Liver (tissue), 9 donors: Measurements from ENCODE around the gene TBX5. TPM values are rescaled to one million over a fixed set of nuclear protein-coding genes. Genes with fewer than 3 reads are reported as not detected.

Experiments
- DNase-seq: peaks from one replicate; pipeline ENCODE4 v3.0.0-alpha.2; 2017; ENCODE audit warnings: low spot score
- H3K27ac ChIP-seq, 2 donors: one replicate each; pipeline ENCODE4 v1.7.0; 2013; ENCODE audit warnings: inconsistent platforms in 2 of 2, low read length in 2 of 2, control low read depth in 1 of 2, low read depth in 1 of 2, mild to moderate bottlenecking in 1 of 2
- H3K27me3 ChIP-seq, 4 donors: one replicate each; pipeline versions ENCODE4 v1.6.1 to v1.7.0; 2013; ENCODE audit warnings: low read length in 3 of 4, inconsistent platforms in 1 of 4, mild to moderate bottlenecking in 1 of 4, moderate library complexity in 1 of 4; ENCODE audit not compliant: control insufficient read depth in 4 of 4, insufficient read depth in 4 of 4
- H3K36me3 ChIP-seq, 4 donors: one replicate each; pipeline versions ENCODE4 v1.6.1 to v1.7.0; 2013; ENCODE audit warnings: low read length in 3 of 4, mild to moderate bottlenecking in 3 of 4, low read depth in 1 of 4, moderate library complexity in 1 of 4; ENCODE audit not compliant: control insufficient read depth in 4 of 4, insufficient read depth in 3 of 4
- H3K4me1 ChIP-seq, 4 donors: one replicate each; pipeline versions ENCODE4 v1.6.1 to v1.7.0; 2013; ENCODE audit warnings: low read length in 3 of 4, mild to moderate bottlenecking in 3 of 4, moderate library complexity in 1 of 4; ENCODE audit not compliant: control insufficient read depth in 4 of 4, insufficient read depth in 4 of 4
- H3K4me3 ChIP-seq, 3 donors: one replicate each; pipeline versions ENCODE4 v1.6.1 to v1.7.0; 2013; ENCODE audit warnings: low read length in 3 of 3, control low read depth in 1 of 3, low read depth in 1 of 3, mild to moderate bottlenecking in 1 of 3
- H3K9ac ChIP-seq, 2 donors: one replicate each; pipeline ENCODE4 v1.7.0; 2013; ENCODE audit warnings: low read length in 2 of 2, mild to moderate bottlenecking in 2 of 2, moderate library complexity in 2 of 2, control low read depth in 1 of 2, low read depth in 1 of 2
- H3K9me3 ChIP-seq, 4 donors: one replicate each; pipeline versions ENCODE4 v1.6.1 to v1.7.0; 2013; ENCODE audit warnings: low read length in 3 of 4; ENCODE audit not compliant: control insufficient read depth in 4 of 4
- EGR1 ChIP-seq, 2 donors: IDR thresholded peaks; 2 replicates each; pipeline ENCODE4 v1.6.1; 2016 to 2018; ENCODE audit warnings: antibody characterized with exemption in 2 of 2, low read depth in 2 of 2
- FOXA1 ChIP-seq: IDR thresholded peaks from 2 replicates; pipeline ENCODE4 v1.6.1; 2016; ENCODE audit warnings: antibody characterized with exemption
- FOXA2 ChIP-seq: IDR thresholded peaks from 2 replicates; pipeline ENCODE4 v1.6.1; 2016; ENCODE audit warnings: antibody characterized with exemption
- GABPA ChIP-seq, 2 donors: IDR thresholded peaks in 1 of 2; conservative IDR thresholded peaks in 1 of 2; 2 replicates each; pipeline ENCODE4 v1.6.1; 2016; ENCODE audit warnings: antibody characterized with exemption in 2 of 2, mild to moderate bottlenecking in 1 of 2, moderate library complexity in 1 of 2
- HNF4A ChIP-seq, 2 donors: conservative IDR thresholded peaks; 2 replicates each; pipeline ENCODE4 v1.6.1; 2016; ENCODE audit warnings: antibody characterized with exemption in 2 of 2, mild to moderate bottlenecking in 2 of 2
- HNF4G ChIP-seq: IDR thresholded peaks from 2 replicates; pipeline ENCODE4 v1.6.1; 2016; ENCODE audit warnings: antibody characterized with exemption
- JUND ChIP-seq, 2 donors: IDR thresholded peaks; 2 replicates each; pipeline ENCODE4 v1.6.1; 2016; ENCODE audit warnings: antibody characterized with exemption in 2 of 2
- NR2F2 ChIP-seq: IDR thresholded peaks from 2 replicates; pipeline ENCODE4 v1.6.1; 2016; ENCODE audit warnings: antibody characterized with exemption
- RAD21 ChIP-seq, 2 donors: IDR thresholded peaks; 2 replicates each; pipeline ENCODE4 v1.6.1; 2016; ENCODE audit warnings: antibody characterized with exemption in 2 of 2, mild to moderate bottlenecking in 2 of 2
- RXRA ChIP-seq, 2 donors: IDR thresholded peaks; 2 replicates each; pipeline ENCODE4 v1.6.1; 2017 to 2018; ENCODE audit warnings: antibody characterized with exemption in 2 of 2, mild to moderate bottlenecking in 1 of 2
- SP1 ChIP-seq: IDR thresholded peaks from 2 replicates; pipeline ENCODE4 v1.6.1; 2018; ENCODE audit warnings: antibody characterized with exemption, mild to moderate bottlenecking
- TAF1 ChIP-seq: conservative IDR thresholded peaks from 2 replicates; pipeline ENCODE4 v1.6.1; 2016; ENCODE audit warnings: antibody characterized with exemption, mild to moderate bottlenecking
- YY1 ChIP-seq: IDR thresholded peaks from 2 replicates; pipeline ENCODE4 v1.6.1; 2016; ENCODE audit warnings: antibody characterized with exemption, mild to moderate bottlenecking
- WGBS: extraction: QIAGEN DNeasy Blood & Tissue Kit; methylation state at CpG from one replicate; pipeline ENCODE4 v1.1.7; 2013; 5-methylcytosine and 5-hydroxymethylcytosine counted together
- polyA plus RNA-seq, 2 donors: library from polyadenylated mRNA; stranded (reverse) in 1 of 2; unstranded in 1 of 2; fragments of 200-250 nt in 1 of 2; fragments of >200 nt in 1 of 2; fragmentation: Nextera tagmentation in 1 of 2; extraction: Ambion mirVana in 1 of 2; gene quantifications; one replicate each; pipeline versions ENCODE4 v1.2.1 to v1.2.3, GENCODE V29; 2013 to 2015
- total RNA-seq, 2 donors: library from RNA; depleted of rRNA; stranded (reverse); fragments of >200 nt; gene quantifications; one replicate each; pipeline ENCODE4 v1.2.3, GENCODE V29; 2014
- TF ChIP-seq, protein P1 (sequence below): IDR thresholded peaks from 2 replicates; pipeline ENCODE4 v1.6.1; 2016; ENCODE audit warnings: antibody characterized with exemption, mild to moderate bottlenecking
- TF ChIP-seq, protein P2 (sequence below): IDR thresholded peaks from 2 replicates; pipeline ENCODE4 v1.6.1; 2016; ENCODE audit warnings: antibody characterized with exemption
- TF ChIP-seq, protein P3 (sequence below): IDR thresholded peaks from 2 replicates; pipeline ENCODE4 v1.6.1; 2016; ENCODE audit warnings: antibody characterized with exemption
- TF ChIP-seq, protein P4 (sequence below): IDR thresholded peaks from 2 replicates; pipeline ENCODE4 v1.6.1; 2016; ENCODE audit warnings: antibody characterized with exemption
- TF ChIP-seq, protein P5 (sequence below): fragments of 150-350 bp; IDR thresholded peaks from 2 replicates; pipeline ENCODE4 v1.5.1; 2017; ENCODE audit warnings: improper control_type of control experiment, low read depth, low read length; ENCODE audit not compliant: missing input control
- donor health status: healthy.
- donor health status: healthy.
- donor health status: healthy.
- donor health status: healthy.
- donor health status: healthy.

The TBX5 gene
- not detected for total RNA-seq
- polyA plus RNA-seq = under 1 TPM in 1 of 2 donors, not detected in 1; 0.03 TPM

DNA sequence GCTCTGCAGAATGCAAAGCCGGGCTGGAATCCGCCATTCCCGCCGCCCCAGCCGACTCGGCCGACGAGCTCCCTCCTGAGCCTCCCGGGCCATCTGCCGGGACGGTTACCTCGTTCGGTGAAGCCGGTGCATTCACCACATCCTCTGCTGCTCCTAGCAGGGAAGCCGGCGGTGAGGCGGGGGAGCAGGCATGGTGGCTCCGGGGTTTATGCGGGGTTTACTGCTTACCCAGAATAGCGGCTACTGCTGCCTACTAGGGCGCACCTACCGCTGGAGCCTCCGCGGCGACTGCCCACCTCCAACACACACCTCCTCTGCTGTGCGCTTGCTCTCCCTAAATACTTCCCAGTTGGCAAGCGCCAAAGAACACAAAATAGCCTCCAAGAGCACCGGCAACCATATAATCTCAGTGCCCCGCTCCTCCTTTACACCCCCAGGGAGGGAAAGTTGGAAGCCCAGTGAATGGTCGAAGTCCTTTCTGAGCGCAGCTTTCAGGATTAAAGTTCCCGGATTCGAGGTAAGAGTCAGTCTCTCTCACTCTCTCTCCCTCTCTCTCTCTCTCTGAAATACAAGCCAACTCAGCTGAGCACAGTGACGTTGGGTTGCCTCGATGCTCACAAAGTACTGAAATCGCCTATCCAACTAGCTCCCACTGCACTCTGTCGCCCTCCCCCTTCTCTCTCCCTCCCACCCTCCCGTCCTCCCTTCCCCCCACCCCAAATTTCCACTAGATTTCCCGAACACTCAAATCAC, at the start of gene TBX5:
Gene TBX5, minus strand, starts transcription at position 626 of the 753 bp plus-strand sequence. CDS start 2,246 bp downstream, outside the sequence.
- H3K4me3 ChIP-seq = no peak within 1 kb of the TSS
- WGBS = 3% methylated on average over 39 of the region's 39 CpGs
- no peak within 1 kb of the TSS for H3K27ac ChIP-seq
- DNase-seq = no peak
- H3K36me3 ChIP-seq = no peaks in the 10 kb centered on the region
- TF ChIP-seq HNF4G (no peak), FOXA2 (no peak), GABPA (IDR thresholded peaks at IDR 0.05 in 1 of 2, conservative IDR thresholded peaks at IDR 0.05 in 1 of 2) (no peak), SP1 (no peak), RAD21 (IDR thresholded peaks at IDR 0.05) (no peak), JUND (IDR thresholded peaks at IDR 0.05) (no peak), HNF4A (conservative IDR thresholded peaks at IDR 0.05) (no peak), TAF1 (no peak), RXRA (IDR thresholded peaks at IDR 0.05) (no peak), FOXA1 (no peak), YY1 (no peak), NR2F2 (no peak), EGR1 (IDR thresholded peaks at IDR 0.05; ENCODE audit: low read depth in 2 of 2) (no peak)
- TF ChIP-seq, protein P1, sequence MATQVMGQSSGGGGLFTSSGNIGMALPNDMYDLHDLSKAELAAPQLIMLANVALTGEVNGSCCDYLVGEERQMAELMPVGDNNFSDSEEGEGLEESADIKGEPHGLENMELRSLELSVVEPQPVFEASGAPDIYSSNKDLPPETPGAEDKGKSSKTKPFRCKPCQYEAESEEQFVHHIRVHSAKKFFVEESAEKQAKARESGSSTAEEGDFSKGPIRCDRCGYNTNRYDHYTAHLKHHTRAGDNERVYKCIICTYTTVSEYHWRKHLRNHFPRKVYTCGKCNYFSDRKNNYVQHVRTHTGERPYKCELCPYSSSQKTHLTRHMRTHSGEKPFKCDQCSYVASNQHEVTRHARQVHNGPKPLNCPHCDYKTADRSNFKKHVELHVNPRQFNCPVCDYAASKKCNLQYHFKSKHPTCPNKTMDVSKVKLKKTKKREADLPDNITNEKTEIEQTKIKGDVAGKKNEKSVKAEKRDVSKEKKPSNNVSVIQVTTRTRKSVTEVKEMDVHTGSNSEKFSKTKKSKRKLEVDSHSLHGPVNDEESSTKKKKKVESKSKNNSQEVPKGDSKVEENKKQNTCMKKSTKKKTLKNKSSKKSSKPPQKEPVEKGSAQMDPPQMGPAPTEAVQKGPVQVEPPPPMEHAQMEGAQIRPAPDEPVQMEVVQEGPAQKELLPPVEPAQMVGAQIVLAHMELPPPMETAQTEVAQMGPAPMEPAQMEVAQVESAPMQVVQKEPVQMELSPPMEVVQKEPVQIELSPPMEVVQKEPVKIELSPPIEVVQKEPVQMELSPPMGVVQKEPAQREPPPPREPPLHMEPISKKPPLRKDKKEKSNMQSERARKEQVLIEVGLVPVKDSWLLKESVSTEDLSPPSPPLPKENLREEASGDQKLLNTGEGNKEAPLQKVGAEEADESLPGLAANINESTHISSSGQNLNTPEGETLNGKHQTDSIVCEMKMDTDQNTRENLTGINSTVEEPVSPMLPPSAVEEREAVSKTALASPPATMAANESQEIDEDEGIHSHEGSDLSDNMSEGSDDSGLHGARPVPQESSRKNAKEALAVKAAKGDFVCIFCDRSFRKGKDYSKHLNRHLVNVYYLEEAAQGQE = no peak
- TF ChIP-seq, protein P2, sequence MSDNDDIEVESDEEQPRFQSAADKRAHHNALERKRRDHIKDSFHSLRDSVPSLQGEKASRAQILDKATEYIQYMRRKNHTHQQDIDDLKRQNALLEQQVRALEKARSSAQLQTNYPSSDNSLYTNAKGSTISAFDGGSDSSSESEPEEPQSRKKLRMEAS = no peak
- TF ChIP-seq, protein P3, sequence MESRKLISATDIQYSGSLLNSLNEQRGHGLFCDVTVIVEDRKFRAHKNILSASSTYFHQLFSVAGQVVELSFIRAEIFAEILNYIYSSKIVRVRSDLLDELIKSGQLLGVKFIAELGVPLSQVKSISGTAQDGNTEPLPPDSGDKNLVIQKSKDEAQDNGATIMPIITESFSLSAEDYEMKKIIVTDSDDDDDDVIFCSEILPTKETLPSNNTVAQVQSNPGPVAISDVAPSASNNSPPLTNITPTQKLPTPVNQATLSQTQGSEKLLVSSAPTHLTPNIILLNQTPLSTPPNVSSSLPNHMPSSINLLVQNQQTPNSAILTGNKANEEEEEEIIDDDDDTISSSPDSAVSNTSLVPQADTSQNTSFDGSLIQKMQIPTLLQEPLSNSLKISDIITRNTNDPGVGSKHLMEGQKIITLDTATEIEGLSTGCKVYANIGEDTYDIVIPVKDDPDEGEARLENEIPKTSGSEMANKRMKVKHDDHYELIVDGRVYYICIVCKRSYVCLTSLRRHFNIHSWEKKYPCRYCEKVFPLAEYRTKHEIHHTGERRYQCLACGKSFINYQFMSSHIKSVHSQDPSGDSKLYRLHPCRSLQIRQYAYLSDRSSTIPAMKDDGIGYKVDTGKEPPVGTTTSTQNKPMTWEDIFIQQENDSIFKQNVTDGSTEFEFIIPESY = no peak
- TF ChIP-seq, protein P4, sequence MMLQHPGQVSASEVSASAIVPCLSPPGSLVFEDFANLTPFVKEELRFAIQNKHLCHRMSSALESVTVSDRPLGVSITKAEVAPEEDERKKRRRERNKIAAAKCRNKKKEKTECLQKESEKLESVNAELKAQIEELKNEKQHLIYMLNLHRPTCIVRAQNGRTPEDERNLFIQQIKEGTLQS = no peak
- TF ChIP-seq, protein P5, sequence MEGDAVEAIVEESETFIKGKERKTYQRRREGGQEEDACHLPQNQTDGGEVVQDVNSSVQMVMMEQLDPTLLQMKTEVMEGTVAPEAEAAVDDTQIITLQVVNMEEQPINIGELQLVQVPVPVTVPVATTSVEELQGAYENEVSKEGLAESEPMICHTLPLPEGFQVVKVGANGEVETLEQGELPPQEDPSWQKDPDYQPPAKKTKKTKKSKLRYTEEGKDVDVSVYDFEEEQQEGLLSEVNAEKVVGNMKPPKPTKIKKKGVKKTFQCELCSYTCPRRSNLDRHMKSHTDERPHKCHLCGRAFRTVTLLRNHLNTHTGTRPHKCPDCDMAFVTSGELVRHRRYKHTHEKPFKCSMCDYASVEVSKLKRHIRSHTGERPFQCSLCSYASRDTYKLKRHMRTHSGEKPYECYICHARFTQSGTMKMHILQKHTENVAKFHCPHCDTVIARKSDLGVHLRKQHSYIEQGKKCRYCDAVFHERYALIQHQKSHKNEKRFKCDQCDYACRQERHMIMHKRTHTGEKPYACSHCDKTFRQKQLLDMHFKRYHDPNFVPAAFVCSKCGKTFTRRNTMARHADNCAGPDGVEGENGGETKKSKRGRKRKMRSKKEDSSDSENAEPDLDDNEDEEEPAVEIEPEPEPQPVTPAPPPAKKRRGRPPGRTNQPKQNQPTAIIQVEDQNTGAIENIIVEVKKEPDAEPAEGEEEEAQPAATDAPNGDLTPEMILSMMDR = no peak
- peaks cover 6 to 10% (median 9%) of the 10 kb centered on the region in 4 donors for H3K4me1 ChIP-seq
- H3K9ac ChIP-seq = no peak within 1 kb of the TSS
- no peaks in the 10 kb centered on the region for H3K9me3 ChIP-seq
- H3K27me3 ChIP-seq = peaks cover 9 to 33% (median 27%) of the 10 kb centered on the region in 4 donors
